Breast epithelium (tissue), 4 donors: ENCODE data around the gene MOV10. TPM values are rescaled to one million over a fixed set of nuclear protein-coding genes. Genes with fewer than 3 reads are reported as not detected.
A peak's percentile ranks its signal among the peaks of the same experiment; 100 is the strongest.
"Not testable (repeated sequence)": the region's sequence is repeated elsewhere in the genome, so short reads cannot be mapped to it uniquely, and the experiment has no call there.

Experiments
- DNase-seq, 2 donors: peaks; one replicate each; pipeline ENCODE4 v3.0.0-alpha.2; 2019; ENCODE audit warnings: low spot score in 2 of 2
- H3K27ac ChIP-seq, 2 donors: fragments of 200-600 bp; sonication (generic) in 1 of 2; one replicate each; pipeline ENCODE4 v1.5.1; 2016 to 2019; ENCODE audit warnings: mild to moderate bottlenecking in 1 of 2
- H3K27me3 ChIP-seq, 2 donors: fragments of 200-600 bp; sonication (generic) in 1 of 2; one replicate each; pipeline versions ENCODE4 v1.5.1 to v1.6.0; 2017 to 2019; ENCODE audit warnings: control low read depth in 1 of 2, mild to moderate bottlenecking in 1 of 2
- H3K36me3 ChIP-seq: fragments of 200-600 bp; one replicate; pipeline ENCODE4 v1.5.1; 2019
- H3K4me1 ChIP-seq, 2 donors: fragments of 200-600 bp; sonication (generic); one replicate each; pipeline ENCODE4 v1.5.1; 2016 to 2019; ENCODE audit warnings: control low read depth in 1 of 2
- H3K4me3 ChIP-seq, 3 donors: fragments of 200-600 bp; sonication (generic); 1 replicate in 2 of 3; 2 replicates in 1 of 3; pipeline ENCODE4 v1.5.1; 2016 to 2019; ENCODE audit warnings: mild to moderate bottlenecking in 3 of 3, moderate library complexity in 2 of 3
- H3K9me3 ChIP-seq, 2 donors: fragments of 200-600 bp; sonication (generic) in 1 of 2; one replicate each; pipeline ENCODE4 v1.5.1; 2016 to 2019; ENCODE audit warnings: control low read depth in 1 of 2
- CTCF ChIP-seq, 3 donors: fragments of 450-650 bp; IDR thresholded peaks; one replicate each; pipeline ENCODE4 v1.5.1; 2016 to 2017; ENCODE audit warnings: antibody characterized with exemption in 3 of 3, mild to moderate bottlenecking in 3 of 3, moderate library complexity in 3 of 3
- POLR2A ChIP-seq: fragments of 450-650 bp; IDR thresholded peaks from one replicate; pipeline ENCODE4 v1.6.1; 2016; ENCODE audit warnings: antibody characterized with exemption, mild to moderate bottlenecking, moderate library complexity
- POLR2AphosphoS5 ChIP-seq, 3 donors: sonication (generic); formaldehyde crosslinking; IDR thresholded peaks; one replicate each; pipeline ENCODE4 v1.6.1; 2017; ENCODE audit warnings: antibody characterized with exemption in 3 of 3
- intact Hi-C: fragments of 100-400 bp; cut with DNase I; formaldehyde crosslinking; loops from one replicate; pipeline ENCODE4 v1.15.1; 2023; ENCODE audit warnings: low total_unique reads
- total RNA-seq, 3 donors: library from RNA; depleted of rRNA; stranded (reverse); fragments of >200 nt; gene quantifications; one replicate each; pipeline ENCODE4 v1.1.0, GENCODE V29; 2016

MOV10 gene
- total RNA-seq, 3 donors from 2014 or later, result 14.7 to 52.2 (median 42.6) TPM

GRCh38 chr1:112637254-112638109, 37.0 kb upstream of the MOV10 start:
- Histone ChIP-seq H3K4me3 (no peak overlapping the region), H3K27me3 (no peaks in the 10 kb centered on the region), H3K27ac (peak overlapping the region; percentile 30 to 54), H3K9me3 (no peaks in the 10 kb centered on the region), H3K4me1 (no peaks in the 10 kb centered on the region), H3K36me3 (no peaks in the 10 kb centered on the region)
- TF ChIP-seq CTCF (IDR thresholded peaks at IDR 0.05), result no peak
- no peak for TF ChIP-seq POLR2A
- no peak for TF ChIP-seq POLR2AphosphoS5 (IDR thresholded peaks at IDR 0.05)
- no peak for DNase-seq
- intact Hi-C loops, result no loop called here

GRCh38 chr1:112638110-112638428, 36.4 kb upstream of the MOV10 start:
- Histone ChIP-seq H3K4me3 (no peak overlapping the region), H3K27me3 (no peaks in the 10 kb centered on the region), H3K4me1 (no peaks in the 10 kb centered on the region), H3K36me3 (no peaks in the 10 kb centered on the region), H3K9me3 (no peaks in the 10 kb centered on the region), H3K27ac (peak overlapping the region; percentile 4 to 30)
- DNase-seq, result no peak
- intact Hi-C loops, result no loop called here
- no peak for TF ChIP-seq POLR2A
- TF ChIP-seq CTCF (IDR thresholded peaks at IDR 0.05), result no peak
- TF ChIP-seq POLR2AphosphoS5 (IDR thresholded peaks at IDR 0.05), result no peak

GRCh38 chr1:112640437-112640836, 34.0 kb upstream of the MOV10 start:
- H3K9me3 ChIP-seq, H3K27me3 ChIP-seq, DNase-seq, H3K36me3 ChIP-seq, intact Hi-C loops, H3K4me1 ChIP-seq: not testable (repeated sequence)
- H3K4me3 ChIP-seq, result peak overlapping the region in 2 of 3 donors; percentile 34 to 52
- peak overlapping the region; percentile 56 to 58 for H3K27ac ChIP-seq

GRCh38 chr1:112643080-112643479, 31.4 kb upstream of the MOV10 start:
- intact Hi-C loops, result no loop called here
- H3K27ac ChIP-seq, result no peak overlapping the region
- H3K36me3 ChIP-seq, result no peaks in the 10 kb centered on the region
- H3K4me1 ChIP-seq, result no peaks in the 10 kb centered on the region
- no peaks in the 10 kb centered on the region for H3K9me3 ChIP-seq
- no peak overlapping the region for H3K4me3 ChIP-seq
- no peak for DNase-seq
- no peak for TF ChIP-seq POLR2AphosphoS5 (IDR thresholded peaks at IDR 0.05)
- TF ChIP-seq POLR2A, result no peak
- TF ChIP-seq CTCF (IDR thresholded peaks at IDR 0.05), result no peak
- no peaks in the 10 kb centered on the region for H3K27me3 ChIP-seq

GRCh38 chr1:112646225-112646624, 28.2 kb upstream of the MOV10 start:
- Histone ChIP-seq H3K4me3 (no peak overlapping the region), H3K4me1 (no peaks in the 10 kb centered on the region), H3K27ac (no peak overlapping the region), H3K36me3 (no peaks in the 10 kb centered on the region), H3K9me3 (no peaks in the 10 kb centered on the region), H3K27me3 (no peaks in the 10 kb centered on the region)
- no peak for DNase-seq
- intact Hi-C loops, result no loop called here
- no peak for TF ChIP-seq CTCF (IDR thresholded peaks at IDR 0.05)
- no peak for TF ChIP-seq POLR2A
- TF ChIP-seq POLR2AphosphoS5 (IDR thresholded peaks at IDR 0.05), result no peak
